Omental fat pad (tissue), 4 donors: Measurements from ENCODE around the gene SLX1A. TPM values are rescaled to one million over a fixed set of nuclear protein-coding genes. Genes with fewer than 3 reads are reported as not detected.
"Not testable (repeated sequence)": the region's sequence is repeated elsewhere in the genome, so short reads cannot be mapped to it uniquely, and the experiment has no call there.

Experiments used
- ATAC-seq: fragments of 150-250 bp; one replicate; pipeline ENCODE4 v1.9.1; 2016; ENCODE audit warnings: mild to moderate bottlenecking, moderate library complexity; ENCODE audit not compliant: low FRiP score
- DNase-seq: peaks from one replicate; pipeline ENCODE4 v3.0.0-alpha.2; 2019; ENCODE audit warnings: low spot score
- CTCF ChIP-seq, 3 donors: fragments of 450-650 bp; IDR thresholded peaks; one replicate each; pipeline ENCODE4 v1.5.1; 2016 to 2017; ENCODE audit warnings: antibody characterized with exemption in 3 of 3, mild to moderate bottlenecking in 3 of 3, moderate library complexity in 2 of 3
- total RNA-seq, 4 donors: library from RNA; depleted of rRNA; stranded (reverse); fragments of >200 nt; gene quantifications; one replicate each; pipeline ENCODE4 v1.1.0, GENCODE V29; 2016

SLX1A gene
- total RNA-seq, 4 donors from 2014 or later: 21.7 to 52.7 (median 44.2) TPM

- DNase-seq (no peak), ATAC-seq (no peak)
- no peak for TF ChIP-seq CTCF (IDR thresholded peaks at IDR 0.05)
These were observed 7.8 kb upstream of the SLX1A start for GRCh38 chr16:30185683-30186421.

- no peak for TF ChIP-seq CTCF (IDR thresholded peaks at IDR 0.05)
- DNase-seq (no peak), ATAC-seq (no peak)
These were observed 7.3 kb upstream of the SLX1A start for GRCh38 chr16:30186444-30186781.

- ATAC-seq: no peak
- DNase-seq: peak; percentile 69
- peak in 1 of 3 donors; percentile 44 for TF ChIP-seq CTCF (IDR thresholded peaks at IDR 0.05)
These were observed 6.7 kb upstream of the SLX1A start for GRCh38 chr16:30186782-30187555.

GRCh38 chr16:30187556-30187865 lies 6.2 kb upstream of the SLX1A start:
- DNase-seq: no peak
- no peak for ATAC-seq
- no peak for TF ChIP-seq CTCF (IDR thresholded peaks at IDR 0.05)

GRCh38 chr16:30187971-30188561 lies 5.6 kb upstream of the SLX1A start:
- TF ChIP-seq CTCF (IDR thresholded peaks at IDR 0.05): no peak
- no peak for DNase-seq
- no peak for ATAC-seq

- not testable (repeated sequence) for ATAC-seq, DNase-seq
These were observed 2.5 kb upstream of the SLX1A start for GRCh38 chr16:30191158-30191557.

GRCh38 chr16:30193098-30193497 lies 577 bp upstream of the SLX1A start:
- ATAC-seq: peak; percentile 42
- not testable (repeated sequence) for DNase-seq

GRCh38 chr16:30194172-30194925 lies 674 bp downstream of the SLX1A start:
- ATAC-seq: peak; percentile 50
- not testable (repeated sequence) for DNase-seq

GRCh38 chr16:30197001-30197400 lies 3.3 kb downstream of the SLX1A start:
- not testable (repeated sequence) for DNase-seq

GRCh38 chr16:30199049-30199448 lies 5.4 kb downstream of the SLX1A start, which contains the start of gene SULT1A3:
SULT1A3 (plus strand) TSS chr16:30199255; CDS start chr16:30200729, 1,474 bp downstream.
- not testable (repeated sequence) for DNase-seq
- peak; percentile 27 for ATAC-seq

More at GRCh38 chr16:30197001-30197400, 3.3 kb downstream of the SLX1A start:
- ATAC-seq: not testable (repeated sequence)

GRCh38 chr16:30199608-30200343 lies 6.1 kb downstream of the SLX1A start:
- peak; percentile 90 for ATAC-seq

More at GRCh38 chr16:30199608-30200343, 6.1 kb downstream of the SLX1A start:
- DNase-seq: not testable (repeated sequence)
